H1 (cell line): ENCODE results near the gene YIPF1. TPM values are rescaled to one million over a fixed set of nuclear protein-coding genes. Genes with fewer than 3 reads are reported as not detected.

Experiments used
- CTCF ChIA-PET: fragments of 300-600 bp; sonication (Branson Sonifier 250); formaldehyde crosslinking; loops from one replicate; lab custom pipeline; 2021; ENCODE audit not compliant: partially characterized antibody; lab: Charles Lee
- POLR2A ChIA-PET: fragments of 300-600 bp; sonication (Branson Sonifier 250); formaldehyde crosslinking; loops from one replicate; lab custom pipeline; 2021; ENCODE audit warnings: inconsistent platforms; ENCODE audit not compliant: partially characterized antibody; lab: Charles Lee
- DNase-seq, 2 experiments: peaks; one replicate each; pipeline versions ENCODE4 v3.0.0 to v3.0.0-alpha.2; 2010 to 2022; ENCODE audit warnings: low spot score in 2 of 2, low read depth in 1 of 2, mixed read lengths in 1 of 2
- FAIRE-seq: peaks from 2 replicates; lab custom pipeline; 2011; peaks lifted over from hg19 to GRCh38; lab: Jason Lieb, UNC
- H2AFZ ChIP-seq: 2 replicates; pipeline ENCODE4 v1.8.1; 2012; ENCODE audit warnings: low read length, inconsistent platforms
- H2AK5ac ChIP-seq: 2 replicates; pipeline ENCODE4 v1.6.1; 2013; ENCODE audit warnings: low read depth, low read length
- H2BK120ac ChIP-seq: replicated peaks from 2 replicates; pipeline ENCODE3; 2013; ENCODE audit warnings: low read depth, low read length, inconsistent platforms
- H2BK12ac ChIP-seq: 2 replicates; pipeline ENCODE4 v1.6.1; 2013; ENCODE audit warnings: low read depth, low read length
- H2BK15ac ChIP-seq: 2 replicates; pipeline ENCODE4 v1.6.1; 2013; ENCODE audit warnings: low read length
- H2BK20ac ChIP-seq: 2 replicates; pipeline ENCODE4 v1.6.1; 2013; ENCODE audit warnings: low read length
- H2BK5ac ChIP-seq: 2 replicates; pipeline ENCODE4 v1.6.1; 2013; ENCODE audit warnings: low read depth, low read length
- H3K14ac ChIP-seq: 2 replicates; pipeline ENCODE4 v1.6.1; 2013; ENCODE audit warnings: inconsistent platforms; ENCODE audit not compliant: insufficient read length
- H3K18ac ChIP-seq: 2 replicates; pipeline ENCODE4 v1.6.1; 2013; ENCODE audit warnings: low read length; ENCODE audit errors: extremely low read depth
- H3K23ac ChIP-seq: 2 replicates; pipeline ENCODE4 v1.6.1; 2013; ENCODE audit warnings: inconsistent platforms; ENCODE audit not compliant: insufficient read length
- H3K23me2 ChIP-seq: 2 replicates; pipeline ENCODE4 v1.6.1; 2013; ENCODE audit warnings: low read depth, low read length
- H3K27ac ChIP-seq: 2 replicates; pipeline ENCODE4 v1.6.1; 2011; ENCODE audit warnings: low read depth, low read length, inconsistent platforms
- H3K27me3 ChIP-seq, 4 experiments: replicated peaks in 1 of 4; 1 replicate in 1 of 4; 2 replicates in 3 of 4; pipeline versions ENCODE4 v1.6.1 to v1.8.1; 2011 to 2013; ENCODE audit warnings: low read length in 3 of 4, mild to moderate bottlenecking in 3 of 4, inconsistent platforms in 2 of 4, mixed read lengths in 2 of 4, moderate library complexity in 1 of 4; ENCODE audit not compliant: control insufficient read depth in 3 of 4, insufficient read depth in 3 of 4; ENCODE audit errors: extremely low read depth in 1 of 4
- H3K36me3 ChIP-seq, 4 experiments: 2 replicates each; pipeline versions ENCODE4 v1.6.1 to v1.8.1; 2011 to 2013; ENCODE audit warnings: mild to moderate bottlenecking in 4 of 4, low read length in 3 of 4, moderate library complexity in 2 of 4, control low read depth in 1 of 4, inconsistent platforms in 1 of 4; ENCODE audit not compliant: insufficient read depth in 4 of 4, control insufficient read depth in 2 of 4
- H3K4ac ChIP-seq: replicated peaks from 2 replicates; pipeline ENCODE3; 2013; ENCODE audit warnings: low read length, low read depth, mixed read lengths, inconsistent platforms; ENCODE audit not compliant: insufficient read length
- H3K4me1 ChIP-seq, 4 experiments: replicated peaks in 1 of 4; 1 replicate in 1 of 4; 2 replicates in 3 of 4; pipeline versions ENCODE4 v1.6.1 to v1.8.1; 2011 to 2013; ENCODE audit warnings: low read length in 3 of 4, inconsistent platforms in 2 of 4, mixed read lengths in 1 of 4; ENCODE audit not compliant: insufficient read depth in 4 of 4, control insufficient read depth in 3 of 4
- H3K4me2 ChIP-seq, 2 experiments: 2 replicates each; pipeline versions ENCODE4 v1.6.1 to v1.8.1; 2011 to 2013; ENCODE audit warnings: low read depth in 2 of 2, low read length in 2 of 2, control low read depth in 1 of 2, inconsistent platforms in 1 of 2, mild to moderate bottlenecking in 1 of 2; ENCODE audit not compliant: insufficient read depth in 1 of 2
- H3K4me3 ChIP-seq, 4 experiments: fragments of 200-600, 300-600 bp in 1 of 4; sonication (generic), shearing (Covaris generic), sonication (Bioruptor Twin) in 1 of 4; 2 replicates each; pipeline versions ENCODE4 v1.5.1 to v1.8.1; 2011 to 2016; ENCODE audit warnings: low read length in 4 of 4, low read depth in 3 of 4, control low read depth in 2 of 4, inconsistent platforms in 2 of 4, mild to moderate bottlenecking in 2 of 4, mixed read lengths in 1 of 4, moderate library complexity in 1 of 4; ENCODE audit not compliant: insufficient read depth in 2 of 4; ENCODE audit errors: extremely low read depth in 1 of 4
- H3K56ac ChIP-seq: replicated peaks from 2 replicates; pipeline ENCODE3; 2013; ENCODE audit warnings: low read depth, mild to moderate bottlenecking, mixed read lengths, low read length, inconsistent platforms; ENCODE audit not compliant: insufficient read length
- H3K79me1 ChIP-seq: 2 replicates; pipeline ENCODE4 v1.6.1; 2013; ENCODE audit warnings: low read depth, low read length, control low read depth
- H3K79me2 ChIP-seq, 2 experiments: 2 replicates each; pipeline versions ENCODE4 v1.6.1 to v1.8.1; 2012 to 2013; ENCODE audit warnings: low read length in 2 of 2, mild to moderate bottlenecking in 2 of 2, inconsistent platforms in 1 of 2; ENCODE audit not compliant: insufficient read depth in 2 of 2, control insufficient read depth in 1 of 2
- H3K9ac ChIP-seq, 4 experiments: replicated peaks in 1 of 4; 1 replicate in 1 of 4; 2 replicates in 3 of 4; pipeline versions ENCODE4 v1.6.1 to v1.8.1; 2011 to 2013; ENCODE audit warnings: low read depth in 3 of 4, low read length in 3 of 4, control low read depth in 2 of 4, mild to moderate bottlenecking in 2 of 4, moderate library complexity in 2 of 4, inconsistent platforms in 1 of 4; ENCODE audit errors: extremely low read depth in 1 of 4
- H3K9me3 ChIP-seq, 2 experiments: 2 replicates each; pipeline versions ENCODE4 v1.6.1 to v1.8.1; 2012 to 2013; ENCODE audit warnings: mild to moderate bottlenecking in 2 of 2, moderate library complexity in 2 of 2, control low read depth in 1 of 2, inconsistent platforms in 1 of 2, low read depth in 1 of 2, low read length in 1 of 2, mixed read lengths in 1 of 2; ENCODE audit not compliant: insufficient read depth in 2 of 2
- H4K20me1 ChIP-seq, 2 experiments: replicated peaks in 1 of 2; 2 replicates each; pipeline versions ENCODE3 to v1.8.1; 2011 to 2013; ENCODE audit warnings: inconsistent platforms in 2 of 2, low read length in 2 of 2, mild to moderate bottlenecking in 1 of 2; ENCODE audit not compliant: insufficient read depth in 2 of 2, control insufficient read depth in 1 of 2
- H4K5ac ChIP-seq: 2 replicates; pipeline ENCODE4 v1.6.1; 2013; ENCODE audit warnings: low read length, low read depth, mixed read lengths, inconsistent platforms; ENCODE audit not compliant: insufficient read length
- H4K8ac ChIP-seq: 2 replicates; pipeline ENCODE4 v1.8.0; 2013; ENCODE audit warnings: mild to moderate bottlenecking, moderate library complexity, low read length, inconsistent platforms; ENCODE audit not compliant: insufficient read depth; ENCODE audit errors: extremely low read depth
- H4K91ac ChIP-seq: replicated peaks from 2 replicates; pipeline ENCODE3; 2013; ENCODE audit warnings: low read length, mixed read lengths, inconsistent platforms; ENCODE audit not compliant: insufficient read length
- BCL11A ChIP-seq, 2 experiments: IDR thresholded peaks; one replicate each; pipeline ENCODE4 v1.6.1; 2011; ENCODE audit warnings: low read depth in 2 of 2, low read length in 2 of 2, mild to moderate bottlenecking in 2 of 2
- CEBPB ChIP-seq: IDR thresholded peaks from 2 replicates; pipeline ENCODE4 v1.6.1; 2012; ENCODE audit warnings: low read depth, low read length
- CREB1 ChIP-seq: IDR thresholded peaks from 2 replicates; pipeline ENCODE4 v1.6.1; 2012; ENCODE audit warnings: inconsistent platforms
- CTBP2 ChIP-seq: IDR thresholded peaks from 2 replicates; pipeline ENCODE4 v1.7.0; 2011; ENCODE audit warnings: borderline replicate concordance, mild to moderate bottlenecking, moderate library complexity, mixed read lengths, low read length; ENCODE audit not compliant: insufficient read depth, insufficient read length
- JUN ChIP-seq: IDR thresholded peaks from 2 replicates; pipeline ENCODE4 v1.6.1; 2011; ENCODE audit warnings: low read depth, mild to moderate bottlenecking, improper control_type of control experiment, low read length
- KDM1A ChIP-seq: fragments of 200-600, 300-600 bp; sonication (generic); IDR thresholded peaks from 2 replicates; pipeline ENCODE4 v1.7.1; 2016; ENCODE audit warnings: mild to moderate bottlenecking, low read length, borderline replicate concordance
- MAFK ChIP-seq: IDR thresholded peaks from 2 replicates; pipeline ENCODE4 v1.6.1; 2012; ENCODE audit warnings: low read depth, mild to moderate bottlenecking, improper control_type of control experiment, low read length
- POLR2A ChIP-seq, 2 experiments: IDR thresholded peaks; 1 replicate in 1 of 2; 2 replicates in 1 of 2; pipeline ENCODE4 v1.6.1; 2011; ENCODE audit warnings: low read depth in 2 of 2, low read length in 2 of 2, mild to moderate bottlenecking in 2 of 2; ENCODE audit errors: control extremely low read depth in 1 of 2
- RAD21 ChIP-seq, 2 experiments: IDR thresholded peaks in 1 of 2; conservative IDR thresholded peaks in 1 of 2; 2 replicates each; pipeline ENCODE4 v1.6.1; 2011; ENCODE audit warnings: low read depth in 2 of 2, low read length in 2 of 2, improper control_type of control experiment in 1 of 2, inconsistent platforms in 1 of 2, mild to moderate bottlenecking in 1 of 2, moderate library complexity in 1 of 2
- SAP30 ChIP-seq: fragments of 300-600 bp; sonication (generic); IDR thresholded peaks from 2 replicates; pipeline ENCODE4 v1.7.1; 2012; ENCODE audit warnings: low read length, moderate library complexity, mild to moderate bottlenecking, inconsistent platforms; ENCODE audit not compliant: insufficient read depth, insufficient replicate concordance
- SUZ12 ChIP-seq: fragments of 200-600 bp; sonication (generic); IDR thresholded peaks from 2 replicates; pipeline ENCODE4 v1.6.1; 2012; ENCODE audit warnings: mild to moderate bottlenecking, inconsistent platforms, low read length, moderate library complexity, mixed read lengths
- WGBS, 2 experiments: shearing (Covaris generic) in 1 of 2; methylation state at CpG; one replicate each; pipeline versions ENCODE4 v1.1.6 to v1.1.7; 2013 to 2015; ENCODE audit warnings: low lambda C conversion rate in 2 of 2, mixed read lengths in 2 of 2, inconsistent platforms in 1 of 2, low coverage in 1 of 2, missing lambda C conversion rate in 1 of 2; ENCODE audit not compliant: insufficient replicate concordance in 2 of 2, insufficient coverage in 1 of 2, insufficient read length in 1 of 2; ENCODE audit errors: extremely low coverage in 1 of 2, missing lambda C conversion rate in 1 of 2; 5-methylcytosine and 5-hydroxymethylcytosine counted together
- polyA plus RNA-seq, 7 experiments: library from polyadenylated mRNA; depleted of rRNA in 3 of 7; stranded (reverse) in 5 of 7; unstranded in 2 of 7; fragments of >200 nt in 5 of 7; fragments of 200-250 nt in 2 of 7; gene quantifications; 1 replicate in 5 of 7; 2 replicates in 1 of 7; 4 replicates in 1 of 7; pipeline versions ENCODE4 v1.2.1 to v1.2.3, GENCODE V29; 2011 to 2013; ENCODE audit warnings: missing spikeins in 2 of 7, mixed read lengths in 2 of 7
- total RNA-seq: library from RNA; stranded (reverse); fragmentation: NEBNext Ultra II Directional; extraction: Animal tissue kit (Norgen Biotek cat#: 25700); gene quantifications from 2 replicates; pipeline ENCODE4 v1.2.1, GENCODE V29; 2021
- TF ChIP-seq, protein P1 (sequence below): IDR thresholded peaks from 2 replicates; pipeline ENCODE4 v1.6.1; 2012; ENCODE audit warnings: low read length, inconsistent platforms

The YIPF1 gene
- total and polyA plus RNA-seq, 2 of the 8 experiments (the other 6 are each of a cell fraction or from before 2014, with no cell fraction given): 31.8 to 53.7 TPM

DNA sequence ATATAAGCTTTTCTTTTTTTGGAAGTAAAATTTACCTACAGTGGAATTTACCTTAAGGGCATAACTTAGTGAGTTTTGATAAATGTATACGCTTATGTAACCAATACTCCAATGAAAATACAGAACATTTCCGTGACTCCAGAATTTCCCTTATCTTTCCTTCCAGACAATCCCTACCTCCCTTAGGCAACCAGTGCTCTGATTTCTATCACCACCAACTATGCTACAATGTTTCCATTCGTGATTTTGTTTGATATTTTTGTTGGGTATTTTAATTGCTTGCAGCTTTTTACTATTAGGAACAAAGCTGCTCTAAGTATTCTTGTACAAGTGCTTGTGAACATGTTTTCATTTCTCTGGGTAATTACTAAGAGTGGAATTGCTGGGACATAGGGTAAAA is 41.3 kb upstream of the YIPF1 start:
- peaks cover 0 to 15% (median 6%) of the 10 kb centered on the region in 4 experiments; a peak in 4 of 8 replicates for H3K36me3 ChIP-seq
- no peak overlapping the region for H3K27ac ChIP-seq
- 0 out of 2 replicates have a peak, but pooled peaks cover 2% of the 10 kb centered on the region for H3K23me2 ChIP-seq
- H2BK12ac ChIP-seq: no peak overlapping the region
- FAIRE-seq (no peak), DNase-seq (no peak)
- H2BK120ac ChIP-seq: no peak overlapping the region
- H3K18ac ChIP-seq: no peak overlapping the region
- TF ChIP-seq SAP30: no peak
- TF ChIP-seq, protein P1, sequence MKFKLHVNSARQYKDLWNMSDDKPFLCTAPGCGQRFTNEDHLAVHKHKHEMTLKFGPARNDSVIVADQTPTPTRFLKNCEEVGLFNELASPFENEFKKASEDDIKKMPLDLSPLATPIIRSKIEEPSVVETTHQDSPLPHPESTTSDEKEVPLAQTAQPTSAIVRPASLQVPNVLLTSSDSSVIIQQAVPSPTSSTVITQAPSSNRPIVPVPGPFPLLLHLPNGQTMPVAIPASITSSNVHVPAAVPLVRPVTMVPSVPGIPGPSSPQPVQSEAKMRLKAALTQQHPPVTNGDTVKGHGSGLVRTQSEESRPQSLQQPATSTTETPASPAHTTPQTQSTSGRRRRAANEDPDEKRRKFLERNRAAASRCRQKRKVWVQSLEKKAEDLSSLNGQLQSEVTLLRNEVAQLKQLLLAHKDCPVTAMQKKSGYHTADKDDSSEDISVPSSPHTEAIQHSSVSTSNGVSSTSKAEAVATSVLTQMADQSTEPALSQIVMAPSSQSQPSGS: no peak
- no peak for TF ChIP-seq CREB1
- no peak for TF ChIP-seq KDM1A
- no peak for TF ChIP-seq MAFK
- TF ChIP-seq CEBPB: no peak
- TF ChIP-seq CTBP2: no peak
- no peak for TF ChIP-seq JUN
- no peak for TF ChIP-seq SUZ12
- no peak for TF ChIP-seq RAD21 (IDR thresholded peaks at IDR 0.05 in 1 of 2, conservative IDR thresholded peaks at IDR 0.05 in 1 of 2; ENCODE audit: low read depth in 2 of 2, low read length in 2 of 2)
- no peak for TF ChIP-seq POLR2A (IDR thresholded peaks at IDR 0.05; ENCODE audit: control extremely low read depth in 1 of 2, low read depth in 2 of 2, low read length in 2 of 2)
- no peak for TF ChIP-seq BCL11A (IDR thresholded peaks at IDR 0.05; ENCODE audit: low read depth in 2 of 2, low read length in 2 of 2)
- no peak overlapping the region for H3K4me3 ChIP-seq
- CTCF ChIA-PET: interaction anchor here (0.7 to 1.1 kb wide), 4 partner anchors 11 to 48 kb away, joined by 3 read pairs; no protein-coding TSS in a partner anchor
- H3K4ac ChIP-seq: no peak overlapping the region
- no peak overlapping the region for H3K56ac ChIP-seq
- no peaks in the 10 kb centered on the region for H3K79me2 ChIP-seq
- H3K4me2 ChIP-seq: no peak overlapping the region
- H3K27me3 ChIP-seq: no peaks in the 10 kb centered on the region
- no peaks in the 10 kb centered on the region for H4K20me1 ChIP-seq
- H4K8ac ChIP-seq: no peak overlapping the region
- WGBS, 2 experiments: 90% methylated on average over 3 of the region's 3 CpGs; no CpG with 5 or more reads in 1 of the 2 experiments
- H2BK5ac ChIP-seq: no peak overlapping the region
- no peak overlapping the region for H3K9ac ChIP-seq
- no peaks in the 10 kb centered on the region for H3K79me1 ChIP-seq
- H3K4me1 ChIP-seq: no peaks in the 10 kb centered on the region
- H2BK15ac ChIP-seq: no peak overlapping the region
- POLR2A ChIA-PET: interaction anchor here (0.8 kb wide), 1 partner anchor 15 kb away, joined by 5 read pairs; the partner anchor contains the start of genes IFT25 and LRRC42
- H3K14ac ChIP-seq: no peak overlapping the region
- H2AFZ ChIP-seq: no peak overlapping the region
- H2AK5ac ChIP-seq: no peak overlapping the region
- no peak overlapping the region for H4K5ac ChIP-seq
- no peak overlapping the region for H2BK20ac ChIP-seq
- H3K9me3 ChIP-seq: peaks cover 9 to 13% of the 10 kb centered on the region in 2 experiments
- H3K23ac ChIP-seq: no peak overlapping the region
- H4K91ac ChIP-seq: no peak overlapping the region
